ENCODE results near the gene PDE6C. TPM values are rescaled to one million over a fixed set of nuclear protein-coding genes. Genes with fewer than 3 reads are reported as not detected.

PDE6C gene
- total RNA-seq, 2 donors from 2014 or later, result not detected

DNA sequence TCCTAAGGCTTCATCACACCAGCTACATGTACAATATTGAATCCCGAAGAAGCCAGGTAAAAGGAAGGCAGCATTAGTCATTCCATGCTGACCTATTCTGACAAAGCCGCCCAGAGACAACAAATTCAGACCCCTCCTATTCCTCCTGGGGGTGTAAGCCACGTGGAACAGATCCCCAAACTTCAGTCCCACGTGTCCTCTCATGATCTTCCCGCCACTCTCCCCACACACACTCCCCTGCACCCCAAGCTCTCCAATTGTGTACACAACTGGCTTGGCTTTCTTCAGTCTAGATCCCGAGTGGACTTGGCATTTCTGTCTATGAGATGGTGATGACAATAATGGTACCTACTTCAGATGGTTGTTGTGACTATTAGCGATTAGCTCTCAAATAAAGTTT lies 8.6 kb downstream of the PDE6C start:
- DNase-seq (ENCODE audit: low spot score), result no peak
- intact Hi-C loops (cut with DNase I), result no loop called here

- no peak for DNase-seq (ENCODE audit: low spot score)
- intact Hi-C loops (cut with DNase I), result no loop called here
Measured at GRCh38 chr10:93622942-93623341, 10.6 kb downstream of the PDE6C start.

GRCh38 chr10:93628858-93629257 lies 16.5 kb downstream of the PDE6C start:
- no peak for DNase-seq (ENCODE audit: low spot score)
- intact Hi-C loops (cut with DNase I), result no loop called here

DNA sequence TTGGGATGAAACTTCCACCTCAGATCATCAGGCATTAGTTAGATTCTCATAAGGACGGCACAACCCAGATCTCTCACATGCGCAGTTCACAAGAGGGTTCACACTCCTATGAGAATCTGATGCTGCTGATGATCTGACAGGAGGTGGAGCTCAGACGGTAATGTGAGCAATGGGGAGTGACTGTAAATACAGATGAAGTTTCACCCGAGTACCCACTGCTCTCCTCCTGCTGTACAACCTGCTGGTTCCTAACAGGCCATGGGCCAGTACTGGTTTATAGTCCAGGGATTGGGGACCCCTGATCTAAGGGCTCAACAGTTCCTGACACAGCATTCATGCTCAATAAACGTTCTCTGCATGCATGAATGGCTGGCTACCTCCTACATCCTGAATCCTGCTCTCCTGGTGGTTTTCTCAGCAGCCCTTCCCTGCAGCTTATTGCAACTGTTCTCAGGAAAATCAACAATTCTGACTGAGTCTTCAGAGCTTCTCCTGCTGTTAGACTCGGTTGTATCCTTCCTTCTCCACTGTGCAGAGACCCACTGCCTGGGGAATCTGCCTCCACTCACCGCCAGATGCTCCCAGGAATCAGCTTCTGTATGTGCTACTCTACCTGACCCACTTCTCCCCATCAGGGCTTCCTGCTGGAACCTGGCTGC lies 17.4 kb downstream of the PDE6C start:
- intact Hi-C loops (cut with DNase I), result no loop called here
- DNase-seq (ENCODE audit: low spot score), result no peak

DNA sequence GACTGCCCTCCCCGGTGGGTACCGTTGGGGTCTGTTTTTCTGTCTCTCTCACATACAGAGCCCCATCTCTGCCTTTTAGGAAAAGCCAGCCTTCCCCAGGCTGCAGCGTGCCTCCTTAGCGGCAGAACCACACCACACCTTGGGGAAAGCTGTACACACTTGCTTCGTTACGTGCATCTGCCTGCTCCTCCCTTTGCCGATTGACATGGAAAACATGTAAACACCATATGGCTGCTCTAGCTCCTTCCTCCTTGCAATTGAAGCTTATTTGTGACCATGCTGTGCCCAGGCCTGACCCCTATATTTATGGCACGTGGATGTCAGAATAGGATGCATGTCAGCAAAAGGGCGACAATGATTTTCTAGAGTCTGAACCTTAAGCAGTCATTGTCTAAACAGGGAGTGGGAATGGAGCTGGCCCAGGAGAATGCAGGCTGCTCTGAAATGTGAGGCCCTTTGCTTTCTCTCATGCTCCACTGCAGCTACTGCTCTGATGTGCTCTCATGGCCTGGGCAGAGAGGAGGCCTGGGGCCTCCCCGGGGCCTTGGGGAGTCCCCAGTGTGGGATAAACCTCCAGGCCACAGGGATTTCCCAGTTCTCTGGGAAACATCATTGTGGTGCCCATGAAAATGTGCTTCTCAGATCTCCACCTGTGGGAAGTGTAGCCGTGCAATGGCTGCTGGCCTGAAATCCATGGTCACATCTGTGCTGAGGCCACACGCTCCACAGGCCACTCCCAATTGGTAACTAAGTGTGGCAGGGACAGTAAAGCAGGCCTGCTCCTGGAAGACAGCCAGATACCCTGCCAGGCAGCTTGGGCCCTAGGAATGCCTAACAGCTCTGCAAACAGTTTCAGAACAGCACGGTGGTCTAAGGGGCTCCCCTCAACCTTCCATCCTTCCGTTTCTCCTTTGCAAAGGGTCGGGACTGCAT lies 18.6 kb downstream of the PDE6C start:
- no peak for DNase-seq (ENCODE audit: low spot score)

GRCh38 chr10:93639791-93640190 lies 27.5 kb downstream of the PDE6C start:
- DNase-seq (ENCODE audit: low spot score), result no peak
- intact Hi-C loops (cut with DNase I), result no loop called here

More for the DNA sequence above, 18.6 kb downstream of the PDE6C start:
- intact Hi-C loops (cut with DNase I), result no loop called here

- DNase-seq (ENCODE audit: low spot score), result no peak
- intact Hi-C loops (cut with DNase I), result no loop called here
Measured at GRCh38 chr10:93652857-93653256, 40.5 kb downstream of the PDE6C start.

DNA sequence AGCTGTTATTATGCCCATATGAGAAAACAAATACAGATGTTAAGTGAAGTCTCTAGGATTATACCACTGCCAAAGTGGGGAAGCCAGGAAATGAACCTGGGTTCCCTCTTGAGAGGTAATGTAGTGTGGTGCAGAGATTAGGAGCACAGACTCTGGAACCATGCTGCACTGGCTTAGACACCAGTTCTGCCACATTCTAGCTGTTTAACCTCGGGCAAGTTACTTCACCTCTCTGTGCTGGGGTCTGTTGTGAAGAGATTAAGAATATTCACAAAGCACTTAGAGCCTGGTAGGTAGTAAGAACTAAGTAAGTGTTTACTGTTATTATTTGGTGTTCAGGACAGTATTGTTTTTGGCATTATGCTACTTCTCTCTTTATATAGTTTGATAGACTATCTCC lies 41.9 kb downstream of the PDE6C start:
- intact Hi-C loops (cut with DNase I), result no loop called here
- no peak for DNase-seq (ENCODE audit: low spot score)

GRCh38 chr10:93656155-93656554 lies 43.8 kb downstream of the PDE6C start:
- no peak for DNase-seq (ENCODE audit: low spot score)
- intact Hi-C loops (cut with DNase I), result no loop called here

- intact Hi-C loops (cut with DNase I), result no loop called here
- no peak for DNase-seq (ENCODE audit: low spot score)
Measured at GRCh38 chr10:93657757-93658156, 45.4 kb downstream of the PDE6C start.

- intact Hi-C loops (cut with DNase I), result no loop called here
- DNase-seq (ENCODE audit: low spot score), result no peak
Measured at GRCh38 chr10:93666030-93666429, 53.7 kb downstream of the PDE6C start.

- no peak for DNase-seq (ENCODE audit: low spot score)
- intact Hi-C loops (cut with DNase I), result no loop called here
Measured at GRCh38 chr10:93667795-93668194, 55.5 kb downstream of the PDE6C start.

GRCh38 chr10:93670372-93670771 lies 58.0 kb downstream of the PDE6C start:
- intact Hi-C loops (cut with DNase I), result no loop called here

GRCh38 chr10:93671042-93671441 lies 58.7 kb downstream of the PDE6C start:
- no peak for DNase-seq (ENCODE audit: low spot score)
- intact Hi-C loops (cut with DNase I), result no loop called here

More at GRCh38 chr10:93670372-93670771, 58.0 kb downstream of the PDE6C start:
- DNase-seq (ENCODE audit: low spot score), result no peak

GRCh38 chr10:93672022-93672678 lies 59.8 kb downstream of the PDE6C start:
- intact Hi-C loops (cut with DNase I), result no loop called here
- no peak for DNase-seq (ENCODE audit: low spot score)

GRCh38 chr10:93672890-93673289 lies 60.6 kb downstream of the PDE6C start:
- intact Hi-C loops (cut with DNase I), result no loop called here
- DNase-seq (ENCODE audit: low spot score), result no peak

DNA sequence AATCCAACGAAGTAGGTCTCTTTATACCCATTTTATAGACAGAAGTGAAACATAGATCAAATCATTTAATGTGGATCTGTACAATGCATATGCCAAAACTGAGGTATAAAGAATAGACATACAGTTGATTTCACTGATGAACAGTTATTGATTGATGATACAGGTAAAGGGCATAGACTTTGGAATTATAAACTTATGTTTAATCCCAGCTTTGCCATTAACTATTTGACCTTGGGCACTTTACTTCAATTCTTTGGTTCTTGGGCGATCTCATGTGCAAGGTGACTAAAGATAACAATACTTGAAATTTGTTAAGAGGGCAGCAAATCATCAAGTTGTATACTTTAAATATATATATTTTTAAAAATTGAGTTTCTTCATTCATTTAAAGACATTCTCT lies 61.5 kb downstream of the PDE6C start:
- no peak for DNase-seq (ENCODE audit: low spot score)
- intact Hi-C loops (cut with DNase I), result no loop called here

DNA sequence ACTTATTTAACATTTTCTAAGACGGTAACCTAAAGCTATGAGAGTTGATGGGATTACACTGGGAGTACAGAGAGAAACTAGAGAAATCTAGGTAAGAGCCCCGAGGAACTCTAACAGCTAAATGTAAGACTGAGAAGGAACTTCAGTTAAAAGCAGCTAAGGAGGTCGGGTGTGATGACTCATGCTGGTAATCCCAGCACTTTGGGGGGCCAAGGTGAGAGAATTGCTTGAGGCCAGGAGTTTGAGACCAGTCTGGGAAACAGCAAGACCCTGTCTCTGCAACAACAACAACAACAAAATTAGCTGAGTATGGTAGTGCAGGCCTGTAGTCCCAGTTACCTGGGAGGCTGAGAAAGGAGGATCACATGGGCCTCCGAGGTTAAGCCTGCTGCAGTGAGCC lies 66.0 kb downstream of the PDE6C start:
- intact Hi-C loops (cut with DNase I), result no loop called here
- no peak for DNase-seq (ENCODE audit: low spot score)

DNA sequence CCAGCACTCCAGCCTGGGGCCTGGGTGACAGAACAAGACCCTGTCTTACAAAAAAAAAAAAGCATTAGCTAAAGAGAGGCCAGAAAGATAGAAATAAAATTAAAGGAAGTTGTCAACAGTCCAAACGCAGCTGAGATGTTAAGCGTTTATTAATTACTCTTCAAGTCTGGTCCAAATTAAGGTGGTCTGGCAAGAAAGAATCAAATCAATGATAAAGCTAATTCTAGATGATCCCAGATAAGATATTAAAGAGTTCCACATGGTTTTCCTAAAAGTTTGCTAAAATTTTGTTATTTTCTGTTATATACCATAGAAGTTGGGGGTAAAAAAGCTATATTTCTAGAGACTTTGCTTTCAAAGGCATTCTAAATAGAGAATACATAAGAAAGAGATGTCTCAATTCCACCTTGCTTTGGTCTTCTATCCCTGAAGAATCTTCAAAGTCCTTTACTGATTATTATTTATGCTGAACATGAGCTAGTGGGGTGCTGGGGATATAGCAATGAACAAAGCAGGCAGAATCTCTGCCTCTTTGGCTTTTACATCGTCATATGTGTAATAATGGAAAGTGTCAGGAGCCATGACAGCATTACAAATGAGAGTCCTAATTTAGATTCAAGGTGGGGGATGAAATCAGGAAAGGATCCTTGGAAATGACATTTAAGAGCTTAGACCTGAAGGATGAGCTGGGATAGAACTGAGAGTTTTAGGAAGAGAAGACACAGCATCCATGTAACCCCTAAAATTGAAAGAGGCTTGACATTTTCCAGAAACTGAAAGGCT lies 66.7 kb downstream of the PDE6C start:
- intact Hi-C loops (cut with DNase I), result no loop called here
- no peak for DNase-seq (ENCODE audit: low spot score)

Data from posterior vena cava (tissue), 2 donors.